Measurements from ENCODE around the gene SCFD2. TPM values are rescaled to one million over a fixed set of nuclear protein-coding genes. Genes with fewer than 3 reads are reported as not detected.

Gene SCFD2
- total RNA-seq, 4 donors from 2014 or later: 14.3 to 37.8 (median 27.7) TPM

GRCh38 chr4:53119680-53120079 lies 246.2 kb downstream of the SCFD2 start:
- H3K9me3 ChIP-seq: no peaks in the 10 kb centered on the region
- no peaks in the 10 kb centered on the region for H3K4me1 ChIP-seq
- H3K27me3 ChIP-seq: no peaks in the 10 kb centered on the region
- H3K4me3 ChIP-seq: no peak overlapping the region
- intact Hi-C loops (cut with DNase I): no loop called here
- no peak for DNase-seq
- H3K27ac ChIP-seq: no peak overlapping the region
- no peaks in the 10 kb centered on the region for H3K36me3 ChIP-seq
- no peak for TF ChIP-seq POLR2A (IDR thresholded peaks at IDR 0.05)
- TF ChIP-seq CTCF (IDR thresholded peaks at IDR 0.05): no peak

GRCh38 chr4:53118676-53119075 lies 247.2 kb downstream of the SCFD2 start:
- Histone ChIP-seq H3K27me3 (no peaks in the 10 kb centered on the region), H3K4me3 (no peak overlapping the region), H3K36me3 (no peaks in the 10 kb centered on the region), H3K9me3 (no peaks in the 10 kb centered on the region), H3K27ac (no peak overlapping the region), H3K4me1 (no peaks in the 10 kb centered on the region)
- 75 to 86% methylated on average over 3 of the region's 3 CpGs for WGBS, 2 donors
- TF ChIP-seq POLR2A (IDR thresholded peaks at IDR 0.05) (no peak), CTCF (IDR thresholded peaks at IDR 0.05) (no peak)
- no peak for DNase-seq
- intact Hi-C loops (cut with DNase I): no loop called here

GRCh38 chr4:53116954-53117353 lies 248.9 kb downstream of the SCFD2 start:
- H3K36me3 ChIP-seq: no peaks in the 10 kb centered on the region
- H3K27me3 ChIP-seq: no peaks in the 10 kb centered on the region
- intact Hi-C loops (cut with DNase I): no loop called here
- TF ChIP-seq POLR2A (IDR thresholded peaks at IDR 0.05) (no peak), CTCF (IDR thresholded peaks at IDR 0.05) (no peak)
- H3K9me3 ChIP-seq: no peaks in the 10 kb centered on the region
- H3K4me1 ChIP-seq: no peaks in the 10 kb centered on the region
- DNase-seq: no peak
- no peak overlapping the region for H3K4me3 ChIP-seq
- no peak overlapping the region for H3K27ac ChIP-seq
- WGBS, 2 donors: 55% methylated on average over 1 of the region's 1 CpG; no CpG with 5 or more reads in 1 of the 2 donors

- Histone ChIP-seq H3K4me3 (no peak overlapping the region), H3K9me3 (no peaks in the 10 kb centered on the region), H3K4me1 (no peaks in the 10 kb centered on the region), H3K27ac (no peak overlapping the region), H3K36me3 (no peaks in the 10 kb centered on the region), H3K27me3 (no peaks in the 10 kb centered on the region)
- TF ChIP-seq CTCF (IDR thresholded peaks at IDR 0.05) (no peak), POLR2A (IDR thresholded peaks at IDR 0.05) (no peak)
- 61 to 68% methylated on average over 2 of the region's 2 CpGs for WGBS, 2 donors
- DNase-seq: no peak
- intact Hi-C loops (cut with DNase I): no loop called here
Observed at GRCh38 chr4:53113431-53114225, 252.2 kb downstream of the SCFD2 start.

GRCh38 chr4:53105313-53105712 lies 260.5 kb downstream of the SCFD2 start:
- TF ChIP-seq CTCF (IDR thresholded peaks at IDR 0.05) (no peak), POLR2A (IDR thresholded peaks at IDR 0.05) (no peak)
- intact Hi-C loops (cut with DNase I): no loop called here
- DNase-seq: no peak
- Histone ChIP-seq H3K9me3 (no peaks in the 10 kb centered on the region), H3K36me3 (no peaks in the 10 kb centered on the region), H3K4me1 (no peaks in the 10 kb centered on the region), H3K27me3 (no peaks in the 10 kb centered on the region), H3K4me3 (no peak overlapping the region), H3K27ac (no peak overlapping the region)
- 62 to 100% methylated on average over 2 to 4 of the region's 6 CpGs for WGBS, 2 donors
